ENCODE data around the gene LBR. TPM values are rescaled to one million over a fixed set of nuclear protein-coding genes. Genes with fewer than 3 reads are reported as not detected.

The LBR gene
- total RNA-seq: 54.2 and 65.9 TPM in 2 replicates
- polyA plus RNA-seq: 29.6 and 33.3 TPM in 2 replicates

- Histone ChIP-seq H3K4me2 (peak within 1 kb of the TSS; percentile 92), H3K4me1 (ENCODE audit: insufficient read depth) (peaks cover 45% of the 10 kb centered on the region), H3K9me3 (ENCODE audit: low read depth) (no peaks in the 10 kb centered on the region), H3K36me3 (replicated peaks; ENCODE audit: insufficient read depth, low read depth) (no peaks in the 10 kb centered on the region), H3K27ac (peak within 1 kb of the TSS; percentile 89), H3K79me2 (peaks cover 49% of the 10 kb centered on the region), H3K27me3 (no peaks in the 10 kb centered on the region), H2AFZ (peak within 1 kb of the TSS; percentile 91), H3K9me2 (replicated peaks; ENCODE audit: insufficient read depth) (no peaks in the 10 kb centered on the region), H3K4me3 (peak within 1 kb of the TSS; percentile 93), H4K20me1 (ENCODE audit: insufficient read depth, poor library complexity, severe bottlenecking) (peaks cover 39% of the 10 kb centered on the region)
- TF ChIP-seq EZH2phosphoT487 (IDR thresholded peaks at IDR 0.05; ENCODE audit: low read depth, severe bottlenecking, unreplicated experiment) (no peak), CTCF (IDR thresholded peaks at IDR 0.05; ENCODE audit: poor library complexity) (no peak), EZH2 (IDR thresholded peaks at IDR 0.05; ENCODE audit: borderline replicate concordance) (no peak)
- DNase-seq (ENCODE audit: low spot score): peak; percentile 65
- WGBS (ENCODE audit: low lambda C conversion rate, missing lambda C conversion rate): 1% methylated on average over 46 of the region's 94 CpGs
These were observed at the start of gene LBR for GRCh38 chr1:225427235-225428067. TSS of gene LBR (minus strand) at chr1:225428038. CDS start at chr1:225424075, 3,963 bp downstream.

- Histone ChIP-seq H2AFZ (no peak overlapping the region), H3K27ac (no peak overlapping the region), H3K27me3 (no peaks in the 10 kb centered on the region), H3K36me3 (replicated peaks; ENCODE audit: insufficient read depth, low read depth) (no peaks in the 10 kb centered on the region), H3K79me2 (no peaks in the 10 kb centered on the region), H3K4me1 (ENCODE audit: insufficient read depth) (no peaks in the 10 kb centered on the region), H3K9me3 (ENCODE audit: low read depth) (no peaks in the 10 kb centered on the region), H3K9me2 (replicated peaks; ENCODE audit: insufficient read depth) (no peaks in the 10 kb centered on the region), H3K4me2 (no peak overlapping the region), H3K4me3 (no peak overlapping the region), H4K20me1 (ENCODE audit: insufficient read depth, poor library complexity, severe bottlenecking) (no peaks in the 10 kb centered on the region)
- DNase-seq (ENCODE audit: low spot score): no peak
- TF ChIP-seq EZH2 (IDR thresholded peaks at IDR 0.05; ENCODE audit: borderline replicate concordance): no peak
- TF ChIP-seq EZH2phosphoT487 (IDR thresholded peaks at IDR 0.05; ENCODE audit: low read depth, severe bottlenecking, unreplicated experiment): no peak
- TF ChIP-seq CTCF (IDR thresholded peaks at IDR 0.05; ENCODE audit: poor library complexity): no peak
- 88% methylated on average over 6 of the region's 6 CpGs for WGBS (ENCODE audit: low lambda C conversion rate, missing lambda C conversion rate)
These were observed 49.6 kb upstream of the LBR start for GRCh38 chr1:225477296-225477911.

GRCh38 chr1:225476538-225476988 lies 48.7 kb upstream of the LBR start:
- Histone ChIP-seq H4K20me1 (ENCODE audit: insufficient read depth, poor library complexity, severe bottlenecking) (no peaks in the 10 kb centered on the region), H3K27me3 (no peaks in the 10 kb centered on the region), H3K4me1 (ENCODE audit: insufficient read depth) (no peaks in the 10 kb centered on the region), H3K4me2 (no peak overlapping the region), H3K9me3 (ENCODE audit: low read depth) (no peaks in the 10 kb centered on the region), H3K9me2 (replicated peaks; ENCODE audit: insufficient read depth) (no peaks in the 10 kb centered on the region), H3K36me3 (replicated peaks; ENCODE audit: insufficient read depth, low read depth) (no peaks in the 10 kb centered on the region), H2AFZ (no peak overlapping the region), H3K79me2 (no peaks in the 10 kb centered on the region), H3K27ac (no peak overlapping the region), H3K4me3 (no peak overlapping the region)
- no peak for TF ChIP-seq EZH2 (IDR thresholded peaks at IDR 0.05; ENCODE audit: borderline replicate concordance)
- 55% methylated on average over 5 of the region's 5 CpGs for WGBS (ENCODE audit: low lambda C conversion rate, missing lambda C conversion rate)
- no peak for DNase-seq (ENCODE audit: low spot score)

- no peaks in the 10 kb centered on the region for H3K36me3 ChIP-seq (replicated peaks; ENCODE audit: insufficient read depth, low read depth)
- H3K4me2 ChIP-seq: no peak overlapping the region
- no peaks in the 10 kb centered on the region for H3K4me1 ChIP-seq (ENCODE audit: insufficient read depth)
- no peaks in the 10 kb centered on the region for H4K20me1 ChIP-seq (ENCODE audit: insufficient read depth, poor library complexity, severe bottlenecking)
- no peaks in the 10 kb centered on the region for H3K9me2 ChIP-seq (replicated peaks; ENCODE audit: insufficient read depth)
- H3K27me3 ChIP-seq: no peaks in the 10 kb centered on the region
- H3K79me2 ChIP-seq: no peaks in the 10 kb centered on the region
- DNase-seq (ENCODE audit: low spot score): no peak
- TF ChIP-seq EZH2phosphoT487 (IDR thresholded peaks at IDR 0.05; ENCODE audit: low read depth, severe bottlenecking, unreplicated experiment) (no peak), CTCF (IDR thresholded peaks at IDR 0.05; ENCODE audit: poor library complexity) (no peak), EZH2 (IDR thresholded peaks at IDR 0.05; ENCODE audit: borderline replicate concordance) (no peak)
- no peak overlapping the region for H3K4me3 ChIP-seq
- H2AFZ ChIP-seq: no peak overlapping the region
- H3K9me3 ChIP-seq (ENCODE audit: low read depth): no peaks in the 10 kb centered on the region
- WGBS (ENCODE audit: low lambda C conversion rate, missing lambda C conversion rate): 90% methylated on average over 7 of the region's 7 CpGs
- H3K27ac ChIP-seq: no peak overlapping the region
These were observed 48.3 kb upstream of the LBR start for GRCh38 chr1:225476100-225476511.

Data from hepatocyte (in vitro differentiated cells).